B cell (primary cell): ENCODE data around the gene PIK3AP1. TPM values are rescaled to one million over a fixed set of nuclear protein-coding genes. Genes with fewer than 3 reads are reported as not detected.

ENCODE experiments used
- ATAC-seq: fragments of 200-7000 bp; cut with Tn5 transposase; one replicate; pipeline ENCODE4 v1.10.0; 2021; ENCODE audit warnings: low read depth, mild to moderate bottlenecking, moderate number of reproducible peaks, moderate library complexity
- CTCF ChIA-PET: fragments of 350-600 bp; sonication (Branson Sonifier 250); formaldehyde crosslinking; loops from one replicate; lab custom pipeline; 2021; ENCODE audit warnings: antibody characterized with exemption, inconsistent platforms; lab: Charles Lee
- POLR2A ChIA-PET: fragments of 350-600 bp; sonication (Branson Sonifier 250); formaldehyde crosslinking; loops from one replicate; lab custom pipeline; 2021; ENCODE audit warnings: antibody characterized with exemption; lab: Charles Lee
- DNase-seq: peaks from one replicate; pipeline ENCODE4 v3.0.0; 2013
- H2AFZ ChIP-seq: 2 replicates; pipeline ENCODE4 v1.6.1; 2012; ENCODE audit warnings: mild to moderate bottlenecking, low read depth, low read length; ENCODE audit not compliant: insufficient read depth, poor library complexity, severe bottlenecking
- H3K27ac ChIP-seq, 2 donors: 1 replicate in 1 of 2; 2 replicates in 1 of 2; pipeline ENCODE4 v1.5.1; 2012 to 2013; ENCODE audit warnings: low read length in 2 of 2, mild to moderate bottlenecking in 2 of 2, moderate library complexity in 1 of 2
- H3K27me3 ChIP-seq, 4 experiments: fragments of 200-600 bp in 1 of 4; sonication (generic) in 1 of 4; replicated peaks in 1 of 4; 1 replicate in 2 of 4; 2 replicates in 2 of 4; pipeline versions ENCODE4 v1.6.1 to v1.7.0; 2013 to 2016; ENCODE audit warnings: low read length in 3 of 4, mild to moderate bottlenecking in 2 of 4, mixed read lengths in 1 of 4, moderate library complexity in 1 of 4; ENCODE audit not compliant: insufficient read depth in 4 of 4, control insufficient read depth in 3 of 4; ENCODE audit errors: control extremely low read depth in 1 of 4
- H3K36me3 ChIP-seq, 2 experiments: replicated peaks in 1 of 2; 1 replicate in 1 of 2; 2 replicates in 1 of 2; pipeline versions ENCODE4 v1.6.1 to v1.7.1; 2013; ENCODE audit warnings: low read length in 1 of 2; ENCODE audit not compliant: insufficient read depth in 2 of 2, control insufficient read depth in 1 of 2; ENCODE audit errors: control extremely low read depth in 1 of 2, extremely low read depth in 1 of 2
- H3K4me1 ChIP-seq, 2 donors: fragments of 200-600 bp in 1 of 2; sonication (generic) in 1 of 2; 1 replicate in 1 of 2; 2 replicates in 1 of 2; pipeline versions ENCODE4 v1.5.1 to v1.6.1; 2013 to 2017; ENCODE audit warnings: low read length in 2 of 2; ENCODE audit not compliant: control insufficient read depth in 2 of 2, insufficient read depth in 2 of 2
- H3K4me2 ChIP-seq: replicated peaks from 2 replicates; pipeline ENCODE3; 2012; ENCODE audit warnings: mild to moderate bottlenecking, low read depth, low read length; ENCODE audit not compliant: poor library complexity, severe bottlenecking
- H3K4me3 ChIP-seq, 5 experiments: fragments of 200-600 bp in 1 of 5; sonication (generic) in 1 of 5; 1 replicate in 3 of 5; 2 replicates in 2 of 5; pipeline versions ENCODE4 v1.5.1 to v1.7.0; 2011 to 2016; ENCODE audit warnings: low read length in 4 of 5, mild to moderate bottlenecking in 4 of 5, low read depth in 2 of 5, control low read depth in 1 of 5, moderate library complexity in 1 of 5; ENCODE audit not compliant: insufficient read depth in 1 of 5; ENCODE audit errors: control extremely low read depth in 1 of 5, extremely low read depth in 1 of 5
- H3K79me2 ChIP-seq: fragments of 200-600 bp; sonication (generic); one replicate; pipeline ENCODE4 v1.6.0; 2016; ENCODE audit warnings: low read length; ENCODE audit not compliant: control insufficient read depth, insufficient read depth
- H3K9ac ChIP-seq: fragments of 200-600 bp; sonication (generic); 2 replicates; pipeline ENCODE4 v1.6.1; 2017; ENCODE audit warnings: mild to moderate bottlenecking, low read length, moderate library complexity
- H3K9me3 ChIP-seq, 3 donors: one replicate each; pipeline versions ENCODE4 v1.6.1 to v1.7.1; 2013; ENCODE audit warnings: low read length in 2 of 3; ENCODE audit not compliant: control insufficient read depth in 2 of 3, insufficient read depth in 1 of 3; ENCODE audit errors: control extremely low read depth in 1 of 3
- H4K20me1 ChIP-seq: 2 replicates; pipeline ENCODE4 v1.6.0; 2012; ENCODE audit warnings: mild to moderate bottlenecking, low read length; ENCODE audit not compliant: insufficient read depth, control insufficient read depth, poor library complexity, severe bottlenecking
- H3K27ac Mint-ChIP-seq: one replicate; pipeline ENCODE4 v1.8.0; 2021; ENCODE audit warnings: mixed read lengths
- H3K27me3 Mint-ChIP-seq: one replicate; pipeline ENCODE4 v1.8.0; 2021; ENCODE audit warnings: mixed read lengths
- H3K4me1 Mint-ChIP-seq: one replicate; pipeline ENCODE4 v1.8.0; 2021; ENCODE audit warnings: mixed read lengths
- H3K4me3 Mint-ChIP-seq: one replicate; pipeline ENCODE4 v1.8.0; 2021; ENCODE audit warnings: mixed read lengths
- H3K9me3 Mint-ChIP-seq: one replicate; pipeline ENCODE4 v1.8.0; 2022; ENCODE audit warnings: mixed read lengths; ENCODE audit not compliant: insufficient read depth
- EZH2 ChIP-seq: IDR thresholded peaks from 2 replicates; pipeline ENCODE4 v1.6.1; 2012; ENCODE audit warnings: borderline replicate concordance, low read depth, mild to moderate bottlenecking, moderate library complexity, low read length; ENCODE audit not compliant: insufficient read depth, poor library complexity, severe bottlenecking
- WGBS: methylation state at CpG from one replicate; pipeline ENCODE4 v1.1.5; 2013; ENCODE audit warnings: missing lambda C conversion rate; ENCODE audit not compliant: insufficient coverage; 5-methylcytosine and 5-hydroxymethylcytosine counted together
- intact Hi-C: fragments of 100-400 bp; cut with micrococcal nuclease; formaldehyde crosslinking; loops from one replicate; pipeline ENCODE4 v1.10.0; 2022
- polyA plus RNA-seq: library from polyadenylated mRNA; depleted of rRNA; stranded (reverse); fragments of >200 nt; gene quantifications from 2 replicates; pipeline ENCODE4 v1.2.3, GENCODE V29; 2012
- total RNA-seq, 2 donors: library from RNA; stranded (reverse); fragments of 120-200 nt in 1 of 2; gene quantifications; 1 replicate in 1 of 2; 2 replicates in 1 of 2; pipeline versions ENCODE4 v1.2.3 to v1.2.4, GENCODE V29; 2013 to 2022
- TF ChIP-seq, protein P1 (sequence below): fragments of 200-600 bp; IDR thresholded peaks from one replicate; pipeline ENCODE4 v1.8.0; 2022; ENCODE audit warnings: antibody characterized with exemption, mild to moderate bottlenecking

The PIK3AP1 gene
- total and polyA plus RNA-seq, 2 donors (not counting 1 experiment from before 2014, with no cell fraction given): 125 to 130 TPM

DNA sequence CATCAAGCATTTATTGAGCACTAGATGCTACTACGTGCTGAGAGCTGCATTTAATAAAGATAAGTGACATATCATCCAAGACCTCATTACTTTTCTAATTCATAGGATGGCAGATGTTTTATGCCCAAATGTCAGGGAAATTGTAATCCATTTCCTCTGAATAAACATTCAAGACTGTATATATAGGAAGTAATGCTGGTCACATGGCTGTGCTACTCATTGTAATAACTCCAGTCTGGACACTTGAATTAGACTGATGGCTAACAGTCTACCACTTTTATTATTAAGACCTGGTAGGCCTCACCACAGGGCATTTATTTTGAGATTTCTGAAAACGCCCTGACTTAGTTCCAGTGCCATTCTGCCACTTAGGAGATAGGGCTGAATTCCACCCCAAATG is 36.6 kb downstream of the PIK3AP1 start:
- no peaks in the 10 kb centered on the region for H3K27me3 ChIP-seq
- H3K4me1 ChIP-seq: peaks cover 86 to 89% of the 10 kb centered on the region in 2 donors
- no peak overlapping the region for H3K9ac ChIP-seq
- peak overlapping the region in 1 of 2 donors; percentile 72 for H3K27ac ChIP-seq
- intact Hi-C loops: no loop called here
- Mint-ChIP-seq H3K27ac (peak overlapping the region; percentile 87), H3K27me3 (no peaks in the 10 kb centered on the region), H3K9me3 (no peaks in the 10 kb centered on the region), H3K4me3 (no peak overlapping the region), H3K4me1 (peaks cover 92% of the 10 kb centered on the region)
- H2AFZ ChIP-seq: no peak overlapping the region
- H3K79me2 ChIP-seq: peaks cover 100% of the 10 kb centered on the region
- H4K20me1 ChIP-seq: peaks cover 63% of the 10 kb centered on the region
- CTCF ChIA-PET: interaction anchor here (2.7 kb wide), 1 partner anchor 43 kb away, joined by 9 read pairs; no protein-coding TSS in a partner anchor
- WGBS: no CpG with 5 or more reads among the region's 2 CpGs
- no peak overlapping the region for H3K4me3 ChIP-seq
- POLR2A ChIA-PET: interaction anchor here (1.1 kb wide), 1 partner anchor 22 kb away, joined by 4 read pairs; no protein-coding TSS in a partner anchor
- H3K36me3 ChIP-seq: peaks cover 11 to 55% of the 10 kb centered on the region in 2 experiments
- TF ChIP-seq EZH2: no peak
- TF ChIP-seq, protein P1, sequence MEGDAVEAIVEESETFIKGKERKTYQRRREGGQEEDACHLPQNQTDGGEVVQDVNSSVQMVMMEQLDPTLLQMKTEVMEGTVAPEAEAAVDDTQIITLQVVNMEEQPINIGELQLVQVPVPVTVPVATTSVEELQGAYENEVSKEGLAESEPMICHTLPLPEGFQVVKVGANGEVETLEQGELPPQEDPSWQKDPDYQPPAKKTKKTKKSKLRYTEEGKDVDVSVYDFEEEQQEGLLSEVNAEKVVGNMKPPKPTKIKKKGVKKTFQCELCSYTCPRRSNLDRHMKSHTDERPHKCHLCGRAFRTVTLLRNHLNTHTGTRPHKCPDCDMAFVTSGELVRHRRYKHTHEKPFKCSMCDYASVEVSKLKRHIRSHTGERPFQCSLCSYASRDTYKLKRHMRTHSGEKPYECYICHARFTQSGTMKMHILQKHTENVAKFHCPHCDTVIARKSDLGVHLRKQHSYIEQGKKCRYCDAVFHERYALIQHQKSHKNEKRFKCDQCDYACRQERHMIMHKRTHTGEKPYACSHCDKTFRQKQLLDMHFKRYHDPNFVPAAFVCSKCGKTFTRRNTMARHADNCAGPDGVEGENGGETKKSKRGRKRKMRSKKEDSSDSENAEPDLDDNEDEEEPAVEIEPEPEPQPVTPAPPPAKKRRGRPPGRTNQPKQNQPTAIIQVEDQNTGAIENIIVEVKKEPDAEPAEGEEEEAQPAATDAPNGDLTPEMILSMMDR: no peak
- no peak for ATAC-seq
- H3K9me3 ChIP-seq: no peaks in the 10 kb centered on the region
- no peak overlapping the region for H3K4me2 ChIP-seq
- DNase-seq: no peak

DNA sequence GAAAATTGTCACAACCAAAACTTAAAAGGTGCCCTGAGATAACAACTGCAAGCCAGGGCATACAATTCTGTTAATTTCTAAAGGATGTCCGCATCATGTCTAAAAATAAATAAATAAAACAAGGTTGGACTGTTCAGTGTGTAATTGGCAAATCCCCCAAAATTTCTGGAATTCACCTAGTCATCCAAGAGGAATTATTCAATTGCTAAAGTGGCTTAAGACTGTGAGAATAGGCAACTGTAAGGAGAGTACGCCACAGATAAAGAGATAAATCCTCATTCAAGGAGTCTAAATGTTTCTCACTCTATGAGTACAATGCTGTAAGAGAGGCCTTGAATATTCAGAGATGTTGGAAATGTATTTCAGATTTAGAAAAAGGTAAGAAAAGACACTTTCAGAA is 37.2 kb downstream of the PIK3AP1 start:
- no peak overlapping the region for H3K4me3 Mint-ChIP-seq

More for the DNA sequence above, 37.2 kb downstream of the PIK3AP1 start:
- Histone ChIP-seq H3K79me2 (peaks cover 100% of the 10 kb centered on the region), H3K27me3 (no peaks in the 10 kb centered on the region), H3K36me3 (peaks cover 11 to 50% of the 10 kb centered on the region in 2 experiments), H3K4me2 (no peak overlapping the region), H2AFZ (no peak overlapping the region), H3K9me3 (no peaks in the 10 kb centered on the region), H3K9ac (no peak overlapping the region), H3K4me3 (no peak overlapping the region), H4K20me1 (peaks cover 63% of the 10 kb centered on the region), H3K27ac (peak overlapping the region in 1 of 2 donors; percentile 72), H3K4me1 (peaks cover 88 to 89% of the 10 kb centered on the region in 2 donors)
- peak overlapping the region; percentile 80 for H3K27ac Mint-ChIP-seq
- H3K4me1 Mint-ChIP-seq: peaks cover 90% of the 10 kb centered on the region
- H3K27me3 Mint-ChIP-seq: no peaks in the 10 kb centered on the region
- POLR2A ChIA-PET: interaction anchor here (1.1 kb wide), 1 partner anchor 23 kb away, joined by 4 read pairs; no protein-coding TSS in a partner anchor
- H3K9me3 Mint-ChIP-seq: no peaks in the 10 kb centered on the region
- CTCF ChIA-PET: interaction anchor here (1.9 kb wide), 1 partner anchor 40 kb away, joined by 8 read pairs; no protein-coding TSS in a partner anchor
- WGBS: no CpG with 5 or more reads among the region's 2 CpGs
- DNase-seq: no peak
- no peak for ATAC-seq
- no peak for TF ChIP-seq EZH2
- TF ChIP-seq, protein P1: no peak
- intact Hi-C loops: no loop called here
